Measurements from ENCODE around the gene LPAR1. TPM values are rescaled to one million over a fixed set of nuclear protein-coding genes. Genes with fewer than 3 reads are reported as not detected.

LPAR1 gene
- total and polyA plus RNA-seq, 2 of the 8 experiments (the other 6 are each of a cell fraction or from before 2014, with no cell fraction given), result 3.4 to 5.1 TPM

DNA sequence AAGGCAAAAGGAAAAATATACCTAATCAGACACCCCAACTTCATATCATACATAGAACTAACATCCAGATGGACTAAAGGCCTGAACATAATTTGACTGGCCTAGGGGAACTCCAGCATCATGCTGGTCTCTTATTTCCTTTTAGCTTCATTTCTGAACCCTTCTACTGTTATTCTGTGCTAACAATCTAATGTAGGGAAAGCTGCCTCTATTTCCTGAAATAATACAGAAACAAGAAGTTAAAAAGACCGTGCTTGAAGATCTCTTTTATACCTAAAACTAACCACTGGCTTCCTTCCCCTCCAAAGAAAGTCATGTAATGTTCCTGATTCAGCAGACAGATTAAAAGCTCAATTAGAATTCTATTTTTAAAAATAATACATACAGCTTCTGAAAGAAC, 36.7 kb downstream of the LPAR1 start:
- no peak overlapping the region for H2AFZ ChIP-seq (ENCODE audit: low read length)
- H3K23ac ChIP-seq (ENCODE audit: insufficient read length), result no peak overlapping the region
- peaks cover 0 to 3% (median 0%) of the 10 kb centered on the region in 4 experiments; a peak in 1 of 7 replicates for H3K4me1 ChIP-seq (replicated peaks in 1 of 4; ENCODE audit: control insufficient read depth in 3 of 4, insufficient read depth in 4 of 4, low read length in 3 of 4)
- no peak overlapping the region for H3K4ac ChIP-seq (replicated peaks; ENCODE audit: insufficient read length, low read depth, low read length)
- FAIRE-seq (no peak), DNase-seq (ENCODE audit: low read depth in 1 of 2, low spot score in 2 of 2) (no peak)
- no peak overlapping the region for H3K27ac ChIP-seq (ENCODE audit: low read depth, low read length)
- H4K91ac ChIP-seq (replicated peaks; ENCODE audit: insufficient read length, low read length), result no peak overlapping the region
- H2BK15ac ChIP-seq (ENCODE audit: low read length), result no peak overlapping the region
- no peaks in the 10 kb centered on the region for H3K9me3 ChIP-seq (ENCODE audit: insufficient read depth in 2 of 2, low read depth in 1 of 2, low read length in 1 of 2)
- H2BK120ac ChIP-seq (replicated peaks; ENCODE audit: low read depth, low read length), result no peak overlapping the region
- H2BK12ac ChIP-seq (ENCODE audit: low read depth, low read length), result no peak overlapping the region
- H3K79me2 ChIP-seq (ENCODE audit: control insufficient read depth in 1 of 2, insufficient read depth in 2 of 2, low read length in 2 of 2), result no peaks in the 10 kb centered on the region
- H2BK20ac ChIP-seq (ENCODE audit: low read length), result no peak overlapping the region
- POLR2A ChIA-PET (ENCODE audit: partially characterized antibody), result no interaction called here
- H4K20me1 ChIP-seq (replicated peaks in 1 of 2; ENCODE audit: control insufficient read depth in 1 of 2, insufficient read depth in 2 of 2, low read length in 2 of 2), result no peaks in the 10 kb centered on the region
- no peak overlapping the region for H2BK5ac ChIP-seq (ENCODE audit: low read depth, low read length)
- 91% methylated on average over 1 of the region's 1 CpG; no CpG with 5 or more reads in 1 of the 2 experiments for WGBS, 2 experiments (ENCODE audit: extremely low coverage in 1 of 2, insufficient coverage in 1 of 2, insufficient read length in 1 of 2, insufficient replicate concordance in 2 of 2, low coverage in 1 of 2, low lambda C conversion rate in 2 of 2, missing lambda C conversion rate in 1 of 2)
- no peaks in the 10 kb centered on the region for H3K23me2 ChIP-seq (ENCODE audit: low read depth, low read length)
- no peak overlapping the region for H4K5ac ChIP-seq (ENCODE audit: insufficient read length, low read depth, low read length)
- H3K4me2 ChIP-seq (ENCODE audit: insufficient read depth in 1 of 2, low read depth in 2 of 2, low read length in 2 of 2), result no peak overlapping the region
- H3K14ac ChIP-seq (ENCODE audit: insufficient read length), result no peak overlapping the region
- H3K56ac ChIP-seq (replicated peaks; ENCODE audit: insufficient read length, low read depth, low read length), result no peak overlapping the region
- H4K8ac ChIP-seq (ENCODE audit: extremely low read depth, insufficient read depth, low read length), result no peak overlapping the region
- no peaks in the 10 kb centered on the region for H3K36me3 ChIP-seq (ENCODE audit: control insufficient read depth in 2 of 4, insufficient read depth in 4 of 4, low read length in 3 of 4)
- CTCF ChIA-PET (ENCODE audit: partially characterized antibody), result interaction anchor here (0.8 kb wide), 1 partner anchor 11 kb away, joined by 3 read pairs; no protein-coding TSS in a partner anchor
- no peak overlapping the region for H3K9ac ChIP-seq (replicated peaks in 1 of 4; ENCODE audit: extremely low read depth in 1 of 4, low read depth in 3 of 4, low read length in 3 of 4)
- H3K4me3 ChIP-seq (ENCODE audit: extremely low read depth in 1 of 4, insufficient read depth in 2 of 4, low read depth in 3 of 4, low read length in 4 of 4), result no peak overlapping the region
- no peak overlapping the region for H3K18ac ChIP-seq (ENCODE audit: extremely low read depth, low read length)
- no peak overlapping the region for H2AK5ac ChIP-seq (ENCODE audit: low read depth, low read length)
- H3K27me3 ChIP-seq (replicated peaks in 1 of 4; ENCODE audit: control insufficient read depth in 3 of 4, extremely low read depth in 1 of 4, insufficient read depth in 3 of 4, low read length in 3 of 4), result no peaks in the 10 kb centered on the region; a peak in 1 of 7 replicates
- no peaks in the 10 kb centered on the region for H3K79me1 ChIP-seq (ENCODE audit: low read depth, low read length)
- TF ChIP-seq CBX5 (IDR thresholded peaks at IDR 0.05; ENCODE audit: low read depth, low read length), result no peak
